B cell (primary cell): ENCODE results near the gene SIK1. TPM values are rescaled to one million over a fixed set of nuclear protein-coding genes. Genes with fewer than 3 reads are reported as not detected.

Experiments
- ATAC-seq: fragments of 200-7000 bp; cut with Tn5 transposase; one replicate; pipeline ENCODE4 v1.10.0; 2021; ENCODE audit warnings: low read depth, mild to moderate bottlenecking, moderate number of reproducible peaks, moderate library complexity
- CTCF ChIA-PET: fragments of 350-600 bp; sonication (Branson Sonifier 250); formaldehyde crosslinking; loops from one replicate; lab custom pipeline; 2021; ENCODE audit warnings: antibody characterized with exemption, inconsistent platforms; lab: Charles Lee
- POLR2A ChIA-PET: fragments of 350-600 bp; sonication (Branson Sonifier 250); formaldehyde crosslinking; loops from one replicate; lab custom pipeline; 2021; ENCODE audit warnings: antibody characterized with exemption; lab: Charles Lee
- DNase-seq: peaks from one replicate; pipeline ENCODE4 v3.0.0; 2013
- H2AFZ ChIP-seq: 2 replicates; pipeline ENCODE4 v1.6.1; 2012; ENCODE audit warnings: mild to moderate bottlenecking, low read depth, low read length; ENCODE audit not compliant: insufficient read depth, poor library complexity, severe bottlenecking
- H3K27ac ChIP-seq, 2 donors: 1 replicate in 1 of 2; 2 replicates in 1 of 2; pipeline ENCODE4 v1.5.1; 2012 to 2013; ENCODE audit warnings: low read length in 2 of 2, mild to moderate bottlenecking in 2 of 2, moderate library complexity in 1 of 2
- H3K27me3 ChIP-seq, 4 experiments: fragments of 200-600 bp in 1 of 4; sonication (generic) in 1 of 4; replicated peaks in 1 of 4; 1 replicate in 2 of 4; 2 replicates in 2 of 4; pipeline versions ENCODE4 v1.6.1 to v1.7.0; 2013 to 2016; ENCODE audit warnings: low read length in 3 of 4, mild to moderate bottlenecking in 2 of 4, mixed read lengths in 1 of 4, moderate library complexity in 1 of 4; ENCODE audit not compliant: insufficient read depth in 4 of 4, control insufficient read depth in 3 of 4; ENCODE audit errors: control extremely low read depth in 1 of 4
- H3K36me3 ChIP-seq, 2 experiments: replicated peaks in 1 of 2; 1 replicate in 1 of 2; 2 replicates in 1 of 2; pipeline versions ENCODE4 v1.6.1 to v1.7.1; 2013; ENCODE audit warnings: low read length in 1 of 2; ENCODE audit not compliant: insufficient read depth in 2 of 2, control insufficient read depth in 1 of 2; ENCODE audit errors: control extremely low read depth in 1 of 2, extremely low read depth in 1 of 2
- H3K4me1 ChIP-seq, 2 donors: fragments of 200-600 bp in 1 of 2; sonication (generic) in 1 of 2; 1 replicate in 1 of 2; 2 replicates in 1 of 2; pipeline versions ENCODE4 v1.5.1 to v1.6.1; 2013 to 2017; ENCODE audit warnings: low read length in 2 of 2; ENCODE audit not compliant: control insufficient read depth in 2 of 2, insufficient read depth in 2 of 2
- H3K4me2 ChIP-seq: replicated peaks from 2 replicates; pipeline ENCODE3; 2012; ENCODE audit warnings: mild to moderate bottlenecking, low read depth, low read length; ENCODE audit not compliant: poor library complexity, severe bottlenecking
- H3K4me3 ChIP-seq, 5 experiments: fragments of 200-600 bp in 1 of 5; sonication (generic) in 1 of 5; 1 replicate in 3 of 5; 2 replicates in 2 of 5; pipeline versions ENCODE4 v1.5.1 to v1.7.0; 2011 to 2016; ENCODE audit warnings: low read length in 4 of 5, mild to moderate bottlenecking in 4 of 5, low read depth in 2 of 5, control low read depth in 1 of 5, moderate library complexity in 1 of 5; ENCODE audit not compliant: insufficient read depth in 1 of 5; ENCODE audit errors: control extremely low read depth in 1 of 5, extremely low read depth in 1 of 5
- H3K79me2 ChIP-seq: fragments of 200-600 bp; sonication (generic); one replicate; pipeline ENCODE4 v1.6.0; 2016; ENCODE audit warnings: low read length; ENCODE audit not compliant: control insufficient read depth, insufficient read depth
- H3K9ac ChIP-seq: fragments of 200-600 bp; sonication (generic); 2 replicates; pipeline ENCODE4 v1.6.1; 2017; ENCODE audit warnings: mild to moderate bottlenecking, low read length, moderate library complexity
- H3K9me3 ChIP-seq, 3 donors: one replicate each; pipeline versions ENCODE4 v1.6.1 to v1.7.1; 2013; ENCODE audit warnings: low read length in 2 of 3; ENCODE audit not compliant: control insufficient read depth in 2 of 3, insufficient read depth in 1 of 3; ENCODE audit errors: control extremely low read depth in 1 of 3
- H4K20me1 ChIP-seq: 2 replicates; pipeline ENCODE4 v1.6.0; 2012; ENCODE audit warnings: mild to moderate bottlenecking, low read length; ENCODE audit not compliant: insufficient read depth, control insufficient read depth, poor library complexity, severe bottlenecking
- H3K27ac Mint-ChIP-seq: one replicate; pipeline ENCODE4 v1.8.0; 2021; ENCODE audit warnings: mixed read lengths
- H3K27me3 Mint-ChIP-seq: one replicate; pipeline ENCODE4 v1.8.0; 2021; ENCODE audit warnings: mixed read lengths
- H3K4me1 Mint-ChIP-seq: one replicate; pipeline ENCODE4 v1.8.0; 2021; ENCODE audit warnings: mixed read lengths
- H3K4me3 Mint-ChIP-seq: one replicate; pipeline ENCODE4 v1.8.0; 2021; ENCODE audit warnings: mixed read lengths
- H3K9me3 Mint-ChIP-seq: one replicate; pipeline ENCODE4 v1.8.0; 2022; ENCODE audit warnings: mixed read lengths; ENCODE audit not compliant: insufficient read depth
- EZH2 ChIP-seq: IDR thresholded peaks from 2 replicates; pipeline ENCODE4 v1.6.1; 2012; ENCODE audit warnings: borderline replicate concordance, low read depth, mild to moderate bottlenecking, moderate library complexity, low read length; ENCODE audit not compliant: insufficient read depth, poor library complexity, severe bottlenecking
- WGBS: methylation state at CpG from one replicate; pipeline ENCODE4 v1.1.5; 2013; ENCODE audit warnings: missing lambda C conversion rate; ENCODE audit not compliant: insufficient coverage; 5-methylcytosine and 5-hydroxymethylcytosine counted together
- intact Hi-C: fragments of 100-400 bp; cut with micrococcal nuclease; formaldehyde crosslinking; loops from one replicate; pipeline ENCODE4 v1.10.0; 2022
- polyA plus RNA-seq: library from polyadenylated mRNA; depleted of rRNA; stranded (reverse); fragments of >200 nt; gene quantifications from 2 replicates; pipeline ENCODE4 v1.2.3, GENCODE V29; 2012
- total RNA-seq, 2 donors: library from RNA; stranded (reverse); fragments of 120-200 nt in 1 of 2; gene quantifications; 1 replicate in 1 of 2; 2 replicates in 1 of 2; pipeline versions ENCODE4 v1.2.3 to v1.2.4, GENCODE V29; 2013 to 2022
- TF ChIP-seq, protein P1 (sequence below): fragments of 200-600 bp; IDR thresholded peaks from one replicate; pipeline ENCODE4 v1.8.0; 2022; ENCODE audit warnings: antibody characterized with exemption, mild to moderate bottlenecking

The SIK1 gene
- total and polyA plus RNA-seq, 2 donors (not counting 1 experiment from before 2014, with no cell fraction given): 97.7 to 155 TPM

DNA sequence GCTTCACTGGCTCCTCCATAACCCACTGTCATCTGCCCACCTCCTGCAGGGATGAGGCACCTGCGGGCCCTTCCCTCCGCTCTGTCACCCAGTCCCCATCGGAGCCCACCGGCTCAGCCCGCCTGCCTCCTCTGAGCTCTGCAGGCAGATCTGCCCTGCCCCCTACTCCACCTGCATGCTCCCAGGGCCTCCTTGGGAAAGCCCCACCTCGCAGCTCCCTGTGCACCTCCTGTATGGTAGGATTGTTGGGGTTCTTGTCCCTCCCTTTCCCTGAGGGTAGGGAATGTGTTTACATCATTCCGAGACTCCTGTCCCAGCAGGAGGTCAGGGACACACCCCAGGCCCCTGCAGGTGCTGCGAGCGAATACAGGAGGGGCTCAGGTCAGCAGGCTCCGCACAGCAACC, 50.5 kb downstream of the SIK1 start:
- no peak for TF ChIP-seq EZH2
- DNase-seq: no peak
- Histone ChIP-seq H3K27ac (no peak overlapping the region), H2AFZ (no peak overlapping the region), H4K20me1 (no peaks in the 10 kb centered on the region), H3K36me3 (no peaks in the 10 kb centered on the region), H3K79me2 (no peaks in the 10 kb centered on the region), H3K27me3 (no peaks in the 10 kb centered on the region), H3K9me3 (no peaks in the 10 kb centered on the region), H3K4me3 (no peak overlapping the region), H3K4me1 (peaks cover 0 to 4% of the 10 kb centered on the region in 2 donors), H3K4me2 (no peak overlapping the region), H3K9ac (no peak overlapping the region)
- no peak for ATAC-seq
- ChIA-PET POLR2A (no interaction called here), CTCF (no interaction called here)
- 100% methylated on average over 3 of the region's 10 CpGs for WGBS
- Mint-ChIP-seq H3K27ac (peak overlapping the region; percentile 32), H3K4me3 (no peak overlapping the region), H3K27me3 (no peaks in the 10 kb centered on the region), H3K9me3 (no peaks in the 10 kb centered on the region), H3K4me1 (peaks cover 5% of the 10 kb centered on the region)
- intact Hi-C loops: no loop called here

DNA sequence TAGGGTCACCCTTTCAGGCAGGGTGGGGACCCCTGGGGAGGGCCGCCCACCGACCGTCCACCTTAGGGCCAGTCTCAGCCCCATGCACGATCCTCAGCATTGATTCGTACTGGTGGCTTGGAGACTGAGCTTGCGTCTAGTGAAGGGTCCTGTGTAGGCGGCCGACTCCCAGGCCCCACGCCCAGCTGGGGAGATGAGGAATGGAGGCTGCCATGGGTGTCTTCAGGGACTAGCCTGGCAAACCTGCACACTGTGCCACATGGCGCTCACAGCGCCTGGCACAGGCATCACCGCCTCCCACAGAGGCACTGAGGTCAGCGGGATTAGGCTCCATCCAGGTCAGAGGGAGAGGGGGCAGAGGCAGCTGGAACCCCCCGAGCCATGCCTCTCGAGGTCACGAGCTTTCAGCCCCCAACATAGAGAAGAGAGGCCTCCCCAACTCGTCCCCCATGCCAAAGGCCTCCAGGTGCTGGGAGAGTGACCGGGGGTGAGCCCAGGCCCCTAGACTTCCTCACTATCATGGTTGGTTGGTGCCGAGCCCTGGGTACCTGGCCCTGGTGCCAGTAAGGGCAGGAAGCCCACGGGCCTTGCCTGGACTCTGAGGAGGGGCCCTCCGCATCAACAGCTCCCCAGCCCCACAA, 51.0 kb downstream of the SIK1 start:
- H3K9me3 ChIP-seq: no peaks in the 10 kb centered on the region
- POLR2A ChIA-PET: no interaction called here
- no peaks in the 10 kb centered on the region for H3K27me3 ChIP-seq
- no peak overlapping the region for H3K9ac ChIP-seq
- no peak overlapping the region for H3K27ac ChIP-seq
- H2AFZ ChIP-seq: no peak overlapping the region
- Mint-ChIP-seq H3K27ac (peak overlapping the region; percentile 32), H3K9me3 (no peaks in the 10 kb centered on the region), H3K4me1 (peaks cover 10% of the 10 kb centered on the region), H3K27me3 (no peaks in the 10 kb centered on the region), H3K4me3 (no peak overlapping the region)
- DNase-seq: no peak
- CTCF ChIA-PET: no interaction called here
- H3K79me2 ChIP-seq: no peaks in the 10 kb centered on the region
- H3K36me3 ChIP-seq: no peaks in the 10 kb centered on the region
- intact Hi-C loops: no loop called here
- H3K4me2 ChIP-seq: no peak overlapping the region
- H3K4me1 ChIP-seq: peaks cover 0 to 9% of the 10 kb centered on the region in 2 donors
- WGBS: 91% methylated on average over 20 of the region's 21 CpGs
- no peaks in the 10 kb centered on the region for H4K20me1 ChIP-seq
- H3K4me3 ChIP-seq: no peak overlapping the region
- no peak for TF ChIP-seq EZH2
- TF ChIP-seq, protein P1, sequence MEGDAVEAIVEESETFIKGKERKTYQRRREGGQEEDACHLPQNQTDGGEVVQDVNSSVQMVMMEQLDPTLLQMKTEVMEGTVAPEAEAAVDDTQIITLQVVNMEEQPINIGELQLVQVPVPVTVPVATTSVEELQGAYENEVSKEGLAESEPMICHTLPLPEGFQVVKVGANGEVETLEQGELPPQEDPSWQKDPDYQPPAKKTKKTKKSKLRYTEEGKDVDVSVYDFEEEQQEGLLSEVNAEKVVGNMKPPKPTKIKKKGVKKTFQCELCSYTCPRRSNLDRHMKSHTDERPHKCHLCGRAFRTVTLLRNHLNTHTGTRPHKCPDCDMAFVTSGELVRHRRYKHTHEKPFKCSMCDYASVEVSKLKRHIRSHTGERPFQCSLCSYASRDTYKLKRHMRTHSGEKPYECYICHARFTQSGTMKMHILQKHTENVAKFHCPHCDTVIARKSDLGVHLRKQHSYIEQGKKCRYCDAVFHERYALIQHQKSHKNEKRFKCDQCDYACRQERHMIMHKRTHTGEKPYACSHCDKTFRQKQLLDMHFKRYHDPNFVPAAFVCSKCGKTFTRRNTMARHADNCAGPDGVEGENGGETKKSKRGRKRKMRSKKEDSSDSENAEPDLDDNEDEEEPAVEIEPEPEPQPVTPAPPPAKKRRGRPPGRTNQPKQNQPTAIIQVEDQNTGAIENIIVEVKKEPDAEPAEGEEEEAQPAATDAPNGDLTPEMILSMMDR: no peak
- ATAC-seq: no peak
